ENCODE measurements around the gene HIVEP3.

HIVEP3 gene

GRCh38 chr1:41659159-41659495 is 259.6 kb downstream of the HIVEP3 start:
- Mint-ChIP-seq H3K4me1 (peaks cover 18% of the 10 kb centered on the region), H3K27me3 (ENCODE audit: low read depth) (peaks cover 47% of the 10 kb centered on the region), H3K36me3 (ENCODE audit: low read depth) (no peaks in the 10 kb centered on the region), H3K4me3 (no peak overlapping the region), H3K9me3 (no peaks in the 10 kb centered on the region), H3K27ac (no peak overlapping the region)
- TF ChIP-seq CTCF (IDR thresholded peaks at IDR 0.05; ENCODE audit: unreplicated experiment in 3 of 3) = no peak

- Mint-ChIP-seq H3K9me3 (no peaks in the 10 kb centered on the region), H3K36me3 (ENCODE audit: low read depth) (no peaks in the 10 kb centered on the region), H3K4me3 (peak overlapping the region in 1 of 3 experiments; percentile 18), H3K4me1 (peaks cover 13% of the 10 kb centered on the region), H3K27ac (no peak overlapping the region), H3K27me3 (ENCODE audit: low read depth) (peaks cover 42% of the 10 kb centered on the region)
- TF ChIP-seq CTCF (IDR thresholded peaks at IDR 0.05; ENCODE audit: unreplicated experiment in 3 of 3) = no peak
Measured at GRCh38 chr1:41658431-41659158, 260.1 kb downstream of the HIVEP3 start.

- Mint-ChIP-seq H3K4me3 (no peak overlapping the region), H3K27me3 (ENCODE audit: low read depth) (peaks cover 42% of the 10 kb centered on the region), H3K36me3 (ENCODE audit: low read depth) (no peaks in the 10 kb centered on the region), H3K9me3 (no peaks in the 10 kb centered on the region), H3K4me1 (peaks cover 12% of the 10 kb centered on the region), H3K27ac (no peak overlapping the region)
- no peak for TF ChIP-seq CTCF (IDR thresholded peaks at IDR 0.05; ENCODE audit: unreplicated experiment in 3 of 3)
Measured at GRCh38 chr1:41657679-41658295, 260.9 kb downstream of the HIVEP3 start.

GRCh38 chr1:41656825-41657500 is 261.8 kb downstream of the HIVEP3 start:
- no peak for TF ChIP-seq CTCF (IDR thresholded peaks at IDR 0.05; ENCODE audit: unreplicated experiment in 3 of 3)

GRCh38 chr1:41656068-41656467 is 262.7 kb downstream of the HIVEP3 start:
- Mint-ChIP-seq H3K9me3 (no peaks in the 10 kb centered on the region), H3K4me3 (no peak overlapping the region), H3K36me3 (ENCODE audit: low read depth) (no peaks in the 10 kb centered on the region), H3K27ac (no peak overlapping the region), H3K27me3 (ENCODE audit: low read depth) (peaks cover 40% of the 10 kb centered on the region), H3K4me1 (peaks cover 12% of the 10 kb centered on the region)
- no peak for TF ChIP-seq CTCF (IDR thresholded peaks at IDR 0.05; ENCODE audit: unreplicated experiment in 3 of 3)

More at GRCh38 chr1:41656825-41657500, 261.8 kb downstream of the HIVEP3 start:
- no peaks in the 10 kb centered on the region for H3K36me3 Mint-ChIP-seq (ENCODE audit: low read depth)
- peaks cover 12% of the 10 kb centered on the region for H3K4me1 Mint-ChIP-seq
- no peak overlapping the region for H3K27ac Mint-ChIP-seq
- peaks cover 47% of the 10 kb centered on the region for H3K27me3 Mint-ChIP-seq (ENCODE audit: low read depth)
- H3K9me3 Mint-ChIP-seq = no peaks in the 10 kb centered on the region
- no peak overlapping the region for H3K4me3 Mint-ChIP-seq

All from nephron (organoid).